Astrocyte (in vitro differentiated cells and primary cell): ENCODE results near the gene DTNA.

ENCODE experiments used
- EZH2 ChIP-seq: IDR thresholded peaks from 2 replicates; pipeline ENCODE4 v1.6.1; 2012; ENCODE audit warnings: mild to moderate bottlenecking, low read length, inconsistent platforms; ENCODE audit not compliant: insufficient read depth
- TF ChIP-seq, protein P1 (sequence below): IDR thresholded peaks from 2 replicates; pipeline ENCODE4 v1.5.1; 2011; ENCODE audit warnings: low read depth, mild to moderate bottlenecking, inconsistent platforms, low read length, moderate library complexity; ENCODE audit not compliant: insufficient read depth

DNA sequence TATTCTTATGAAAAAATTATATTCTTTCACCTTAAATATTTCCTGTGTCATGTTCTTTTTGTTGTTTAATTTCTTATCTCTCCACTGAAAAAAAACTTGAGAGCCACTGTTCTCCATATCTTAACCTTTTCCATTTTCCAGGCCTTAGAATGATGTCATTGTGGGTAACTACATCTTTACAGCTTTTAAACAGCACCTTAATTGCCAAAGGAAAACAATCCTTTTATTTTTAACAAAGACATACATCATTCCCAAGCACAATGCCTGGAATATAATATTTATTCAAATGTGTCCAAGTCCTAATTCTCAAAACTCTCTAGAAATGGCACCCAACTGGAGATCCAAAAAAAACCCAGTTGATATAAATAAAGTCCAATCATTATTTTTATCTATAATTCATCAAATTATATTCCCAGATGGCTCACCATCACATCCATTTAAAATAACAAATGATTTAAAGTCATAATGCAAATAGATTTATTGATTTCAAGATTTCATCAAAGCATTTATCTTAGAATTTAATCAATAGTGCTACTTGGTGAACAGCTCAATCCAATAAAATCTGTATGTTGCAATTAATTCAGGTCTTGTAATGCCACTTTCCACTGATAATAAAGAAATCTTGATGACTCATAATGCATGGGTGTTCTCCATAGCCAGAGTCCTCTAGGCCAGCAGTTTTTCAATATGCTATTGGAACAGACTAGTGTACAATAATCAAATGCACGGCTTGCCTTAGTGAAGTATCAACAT is 224.0 kb downstream of the DTNA start:
- TF ChIP-seq, protein P1, sequence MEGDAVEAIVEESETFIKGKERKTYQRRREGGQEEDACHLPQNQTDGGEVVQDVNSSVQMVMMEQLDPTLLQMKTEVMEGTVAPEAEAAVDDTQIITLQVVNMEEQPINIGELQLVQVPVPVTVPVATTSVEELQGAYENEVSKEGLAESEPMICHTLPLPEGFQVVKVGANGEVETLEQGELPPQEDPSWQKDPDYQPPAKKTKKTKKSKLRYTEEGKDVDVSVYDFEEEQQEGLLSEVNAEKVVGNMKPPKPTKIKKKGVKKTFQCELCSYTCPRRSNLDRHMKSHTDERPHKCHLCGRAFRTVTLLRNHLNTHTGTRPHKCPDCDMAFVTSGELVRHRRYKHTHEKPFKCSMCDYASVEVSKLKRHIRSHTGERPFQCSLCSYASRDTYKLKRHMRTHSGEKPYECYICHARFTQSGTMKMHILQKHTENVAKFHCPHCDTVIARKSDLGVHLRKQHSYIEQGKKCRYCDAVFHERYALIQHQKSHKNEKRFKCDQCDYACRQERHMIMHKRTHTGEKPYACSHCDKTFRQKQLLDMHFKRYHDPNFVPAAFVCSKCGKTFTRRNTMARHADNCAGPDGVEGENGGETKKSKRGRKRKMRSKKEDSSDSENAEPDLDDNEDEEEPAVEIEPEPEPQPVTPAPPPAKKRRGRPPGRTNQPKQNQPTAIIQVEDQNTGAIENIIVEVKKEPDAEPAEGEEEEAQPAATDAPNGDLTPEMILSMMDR = no peak
- no peak for TF ChIP-seq EZH2
